CD4-positive, alpha-beta T cell (primary cell): ENCODE data around the gene CNTN3. TPM values are rescaled to one million over a fixed set of nuclear protein-coding genes. Genes with fewer than 3 reads are reported as not detected.

Source experiments
- ATAC-seq: fragments of 200-7000 bp; cut with Tn5 transposase; one replicate; pipeline ENCODE4 v1.10.0; 2022; ENCODE audit warnings: mild to moderate bottlenecking; ENCODE audit not compliant: poor library complexity
- CTCF ChIA-PET: fragments of 350-600 bp; sonication (Branson Sonifier 250); formaldehyde crosslinking; loops from one replicate; lab custom pipeline; 2021; ENCODE audit warnings: antibody characterized with exemption, inconsistent platforms; lab: Charles Lee
- POLR2A ChIA-PET: fragments of 350-600 bp; sonication (Branson Sonifier 250); formaldehyde crosslinking; loops from one replicate; lab custom pipeline; 2021; ENCODE audit warnings: antibody characterized with exemption, inconsistent platforms; lab: Charles Lee
- DNase-seq, 14 experiments: peaks; one replicate each; pipeline ENCODE4 v3.0.0-alpha.2; 2013 to 2020; ENCODE audit warnings: mixed read lengths in 2 of 14
- H3K27ac ChIP-seq, 2 donors: one replicate each; pipeline versions ENCODE4 v1.5.1 to v1.7.0; 2013; ENCODE audit warnings: low read length in 2 of 2, low read depth in 1 of 2, mild to moderate bottlenecking in 1 of 2
- H3K27me3 ChIP-seq, 2 experiments: 1 replicate in 1 of 2; 2 replicates in 1 of 2; pipeline versions ENCODE4 v1.6.1 to v1.7.0; 2013; ENCODE audit warnings: low read length in 2 of 2, control low read depth in 1 of 2, mild to moderate bottlenecking in 1 of 2, moderate library complexity in 1 of 2; ENCODE audit not compliant: insufficient read depth in 2 of 2, control insufficient read depth in 1 of 2
- H3K36me3 ChIP-seq: one replicate; pipeline ENCODE4 v1.6.1; 2013; ENCODE audit warnings: low read length, control low read depth; ENCODE audit not compliant: insufficient read depth
- H3K4me1 ChIP-seq: one replicate; pipeline ENCODE4 v1.6.1; 2013; ENCODE audit warnings: low read length, control low read depth; ENCODE audit not compliant: insufficient read depth
- H3K4me3 ChIP-seq: one replicate; pipeline ENCODE4 v1.5.1; 2013; ENCODE audit warnings: mild to moderate bottlenecking, low read length, moderate library complexity
- H3K9me3 ChIP-seq, 2 experiments: 1 replicate in 1 of 2; 2 replicates in 1 of 2; pipeline versions ENCODE4 v1.6.1 to v1.7.0; 2013; ENCODE audit warnings: low read length in 2 of 2, mild to moderate bottlenecking in 2 of 2, control low read depth in 1 of 2, moderate library complexity in 1 of 2; ENCODE audit not compliant: control insufficient read depth in 1 of 2, insufficient read depth in 1 of 2
- H3K27ac Mint-ChIP-seq: one replicate; pipeline ENCODE4 v1.8.0; 2020; ENCODE audit warnings: mixed read lengths
- H3K27me3 Mint-ChIP-seq: one replicate; pipeline ENCODE4 v1.8.0; 2021; ENCODE audit warnings: mixed read lengths
- H3K36me3 Mint-ChIP-seq: one replicate; pipeline ENCODE4 v1.8.0; 2021; ENCODE audit warnings: low read depth, mixed read lengths
- H3K4me1 Mint-ChIP-seq: one replicate; pipeline ENCODE4 v1.8.0; 2021; ENCODE audit warnings: low read depth, mixed read lengths
- H3K4me3 Mint-ChIP-seq: one replicate; pipeline ENCODE4 v1.8.0; 2020; ENCODE audit warnings: mild to moderate bottlenecking, mixed read lengths
- H3K9me3 Mint-ChIP-seq: one replicate; pipeline ENCODE4 v1.8.0; 2020; ENCODE audit warnings: mixed read lengths
- CTCF ChIP-seq: fragments of 200-600 bp; IDR thresholded peaks from one replicate; pipeline ENCODE4 v1.8.0; 2022; ENCODE audit warnings: antibody characterized with exemption, mild to moderate bottlenecking
- intact Hi-C, 2 experiments: fragments of 100-400 bp; cut with DNase I in 1 of 2; cut with micrococcal nuclease in 1 of 2; formaldehyde crosslinking; loops; one replicate each; pipeline versions ENCODE4 v1.15.1 to v1.9.0; 2023 to 2025; cut with DNase I, micrococcal nuclease
- total RNA-seq, 174 experiments: library from RNA in 2 of 174; stranded (reverse) in 2 of 174; gene quantifications; one replicate each; pipeline ENCODE4 v1.2.3 and lab custom pipeline; 2021 to 2026

The CNTN3 gene
- total RNA-seq, 2 experiments from 2014 or later, result not detected

DNA sequence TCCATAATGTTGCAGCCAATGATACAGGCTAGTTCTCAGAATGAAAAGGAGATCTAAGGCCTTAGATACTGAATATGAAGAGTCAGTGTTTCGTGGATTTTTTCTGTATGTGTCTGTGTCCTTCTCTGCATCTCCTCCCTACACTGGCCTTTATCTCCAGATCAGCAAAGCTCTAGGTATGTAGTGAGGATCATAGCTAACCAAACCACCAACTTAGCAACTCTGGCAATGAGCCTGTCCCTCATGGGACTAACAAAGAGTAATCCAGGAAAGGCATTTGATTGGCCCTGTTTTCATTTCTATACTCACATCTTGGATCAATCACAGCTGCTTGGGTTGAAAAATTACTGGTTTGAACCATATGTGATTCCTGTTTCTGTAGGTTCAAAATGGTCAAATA is 18.6 kb upstream of the CNTN3 start:
- intact Hi-C loops, result no loop called here
- H3K27me3 ChIP-seq, result no peaks in the 10 kb centered on the region
- ChIA-PET CTCF (interaction anchor here (0.6 kb wide), 1 partner anchor 688 kb away, joined by 3 read pairs; no protein-coding TSS in a partner anchor), POLR2A (no interaction called here)
- Mint-ChIP-seq H3K36me3 (no peaks in the 10 kb centered on the region), H3K4me1 (no peaks in the 10 kb centered on the region), H3K27ac (no peak overlapping the region), H3K9me3 (no peaks in the 10 kb centered on the region), H3K27me3 (no peaks in the 10 kb centered on the region), H3K4me3 (no peak overlapping the region)
- no peak for TF ChIP-seq CTCF
- no peaks in the 10 kb centered on the region for H3K36me3 ChIP-seq
- DNase-seq (no peak), ATAC-seq (no peak)
- no peak overlapping the region for H3K4me3 ChIP-seq
- H3K4me1 ChIP-seq, result no peaks in the 10 kb centered on the region
- no peak overlapping the region for H3K27ac ChIP-seq
- H3K9me3 ChIP-seq, result peaks cover 0 to 4% of the 10 kb centered on the region in 2 experiments

GRCh38 chr3:74631351-74632140 is 17.1 kb upstream of the CNTN3 start:
- H3K27me3 ChIP-seq, result no peaks in the 10 kb centered on the region
- no peaks in the 10 kb centered on the region for H3K4me1 ChIP-seq
- ATAC-seq (no peak), DNase-seq (no peak)
- H3K4me3 ChIP-seq, result no peak overlapping the region
- intact Hi-C loops, result no loop called here
- no peak overlapping the region for H3K27ac ChIP-seq
- Mint-ChIP-seq H3K4me1 (no peaks in the 10 kb centered on the region), H3K27me3 (no peaks in the 10 kb centered on the region), H3K9me3 (peaks cover 2% of the 10 kb centered on the region), H3K36me3 (no peaks in the 10 kb centered on the region), H3K27ac (no peak overlapping the region), H3K4me3 (no peak overlapping the region)
- TF ChIP-seq CTCF, result no peak
- H3K9me3 ChIP-seq, result peaks cover 0 to 4% of the 10 kb centered on the region in 2 experiments
- no peaks in the 10 kb centered on the region for H3K36me3 ChIP-seq
- ChIA-PET CTCF (no interaction called here), POLR2A (no interaction called here)

GRCh38 chr3:74630602-74631001 is 16.1 kb upstream of the CNTN3 start:
- Histone ChIP-seq H3K27me3 (no peaks in the 10 kb centered on the region), H3K36me3 (no peaks in the 10 kb centered on the region), H3K4me1 (no peaks in the 10 kb centered on the region), H3K4me3 (no peak overlapping the region), H3K27ac (no peak overlapping the region), H3K9me3 (peaks cover 0 to 4% of the 10 kb centered on the region in 2 experiments)
- Mint-ChIP-seq H3K4me1 (no peaks in the 10 kb centered on the region), H3K9me3 (peaks cover 2% of the 10 kb centered on the region), H3K27me3 (no peaks in the 10 kb centered on the region), H3K36me3 (no peaks in the 10 kb centered on the region), H3K4me3 (no peak overlapping the region), H3K27ac (no peak overlapping the region)
- TF ChIP-seq CTCF, result no peak
- CTCF ChIA-PET, result no interaction called here
- ATAC-seq (no peak), DNase-seq (no peak)
- POLR2A ChIA-PET, result no interaction called here
- intact Hi-C loops, result no loop called here
